Caco-2 (cell line): ENCODE data around the gene MEX3A. TPM values are rescaled to one million over a fixed set of nuclear protein-coding genes. Genes with fewer than 3 reads are reported as not detected.

Experiments
- BruUV-seq: library from RNA; stranded (reverse); fragments of 400-500 nt; replicated peaks from 2 replicates; lab custom pipeline; 2021; lab: Mats Ljungman, UMichigan
- CTCF ChIA-PET: fragments of 300-600 bp; sonication (Branson Sonifier 250); formaldehyde crosslinking; loops from one replicate; lab custom pipeline; 2022; ENCODE audit warnings: antibody characterized with exemption; lab: Charles Lee
- POLR2A ChIA-PET: fragments of 300-600 bp; sonication (Branson Sonifier 250); formaldehyde crosslinking; loops from one replicate; lab custom pipeline; 2022; ENCODE audit warnings: antibody characterized with exemption; lab: Charles Lee
- DNase-seq, 2 experiments: peaks; one replicate each; pipeline versions ENCODE4 v3.0.0 to v3.0.0-alpha.2; 2020 to 2022
- H3K27me3 ChIP-seq: replicated peaks from 2 replicates; pipeline ENCODE4 v1.6.0; 2011; ENCODE audit warnings: low read length; ENCODE audit not compliant: control insufficient read depth, insufficient read depth
- H3K36me3 ChIP-seq: 2 replicates; pipeline ENCODE4 v1.5.1; 2011; ENCODE audit warnings: low read length; ENCODE audit not compliant: control insufficient read depth, insufficient read depth
- H3K4me1 ChIP-seq: fragments of 250-450 bp; sonication (Bioruptor Pico); 2 replicates; pipeline ENCODE4 v1.5.1; 2020; ENCODE audit warnings: mild to moderate bottlenecking
- H3K4me3 ChIP-seq: 2 replicates; pipeline ENCODE4 v1.5.1; 2011; ENCODE audit warnings: low read depth, mild to moderate bottlenecking, control low read depth, low read length
- H3K9me3 ChIP-seq: fragments of 250-450 bp; sonication (Bioruptor Pico); 2 replicates; pipeline ENCODE4 v1.5.1; 2020; ENCODE audit warnings: mild to moderate bottlenecking, moderate library complexity
- H3K27ac Mint-ChIP-seq: one replicate; pipeline ENCODE4 v1.8.0; 2022; ENCODE audit warnings: mixed read lengths; ENCODE audit not compliant: unreplicated experiment
- H3K27me3 Mint-ChIP-seq: one replicate; pipeline ENCODE4 v1.8.0; 2022; ENCODE audit warnings: mixed read lengths; ENCODE audit not compliant: insufficient read depth, unreplicated experiment
- H3K36me3 Mint-ChIP-seq: one replicate; pipeline ENCODE4 v1.8.0; 2022; ENCODE audit warnings: mild to moderate bottlenecking, mixed read lengths; ENCODE audit not compliant: insufficient read depth, unreplicated experiment
- H3K4me1 Mint-ChIP-seq: one replicate; pipeline ENCODE4 v1.8.0; 2022; ENCODE audit warnings: low read depth, mixed read lengths; ENCODE audit not compliant: unreplicated experiment
- H3K4me3 Mint-ChIP-seq: one replicate; pipeline ENCODE4 v1.8.0; 2022; ENCODE audit warnings: mild to moderate bottlenecking, moderate library complexity, mixed read lengths; ENCODE audit not compliant: unreplicated experiment
- H3K9me3 Mint-ChIP-seq: one replicate; pipeline ENCODE4 v1.8.0; 2022; ENCODE audit warnings: mixed read lengths; ENCODE audit not compliant: unreplicated experiment
- intact Hi-C: fragments of 100-400 bp; cut with micrococcal nuclease; formaldehyde crosslinking; loops from one replicate; pipeline ENCODE4 v1.10.0; 2022; ENCODE audit not compliant: unreplicated experiment
- total RNA-seq: library from RNA; stranded (reverse); gene quantifications from 2 replicates; pipeline ENCODE4 v1.2.3, GENCODE V29; 2022
- TF ChIP-seq, protein P1 (sequence below), 2 experiments: fragments of 200-600 bp in 1 of 2; IDR thresholded peaks; 1 replicate in 1 of 2; 2 replicates in 1 of 2; pipeline versions ENCODE4 v1.5.1 to v1.8.0; 2011 to 2022; ENCODE audit warnings: antibody characterized with exemption in 1 of 2, control low read depth in 1 of 2, inconsistent platforms in 1 of 2, low read depth in 1 of 2, low read length in 1 of 2, mild to moderate bottlenecking in 1 of 2, moderate library complexity in 1 of 2; ENCODE audit not compliant: insufficient read depth in 1 of 2, severe bottlenecking in 1 of 2, unreplicated experiment in 1 of 2

MEX3A gene
- total RNA-seq, 1 experiment from 2014 or later = 8.9 TPM

DNA sequence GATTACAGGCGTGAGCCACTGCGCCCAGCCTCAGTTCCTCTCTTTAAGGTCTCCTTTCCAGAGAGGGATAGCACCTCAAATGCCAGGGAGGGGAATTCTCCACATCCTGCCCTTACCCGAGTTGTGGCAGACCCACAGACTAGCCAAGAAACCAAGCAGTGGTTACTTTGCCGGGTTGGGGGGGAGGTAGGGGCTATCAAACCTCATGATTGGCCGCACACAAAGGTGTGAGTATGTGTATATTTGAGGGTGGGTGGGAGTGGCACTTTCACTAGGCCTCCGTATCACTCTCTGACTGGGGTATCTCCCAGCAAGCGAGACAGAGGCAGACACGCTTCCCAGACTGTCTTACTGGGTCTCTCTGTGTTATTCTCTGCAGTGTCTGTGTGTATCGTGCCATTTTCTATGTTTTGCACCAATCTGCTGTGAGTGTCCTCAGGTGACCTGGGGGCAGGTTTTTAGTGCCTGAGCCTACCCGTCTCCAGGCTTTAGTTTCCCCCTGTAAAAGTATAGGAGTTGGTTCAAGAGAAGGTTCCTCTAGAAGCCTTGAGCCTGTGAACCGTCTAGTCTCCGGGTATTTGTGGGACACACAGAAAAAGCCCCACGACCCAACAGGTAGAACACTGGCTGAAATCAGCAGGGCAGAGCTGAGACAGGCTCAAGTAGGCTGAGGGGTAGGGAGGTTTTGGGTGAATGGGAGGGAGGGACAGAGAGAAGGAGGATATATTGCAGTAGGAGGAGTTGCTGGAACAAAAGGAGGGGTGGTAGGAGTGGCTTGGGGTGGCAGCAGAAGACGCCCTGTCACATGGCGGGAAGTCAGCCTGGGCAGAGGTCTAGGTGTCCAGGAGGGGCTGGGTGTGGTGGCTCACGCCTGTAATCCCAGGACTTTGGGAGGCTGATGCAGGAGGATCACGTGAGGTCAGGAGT, 42.6 kb upstream of the MEX3A start:
- intact Hi-C loops = no loop called here

DNA sequence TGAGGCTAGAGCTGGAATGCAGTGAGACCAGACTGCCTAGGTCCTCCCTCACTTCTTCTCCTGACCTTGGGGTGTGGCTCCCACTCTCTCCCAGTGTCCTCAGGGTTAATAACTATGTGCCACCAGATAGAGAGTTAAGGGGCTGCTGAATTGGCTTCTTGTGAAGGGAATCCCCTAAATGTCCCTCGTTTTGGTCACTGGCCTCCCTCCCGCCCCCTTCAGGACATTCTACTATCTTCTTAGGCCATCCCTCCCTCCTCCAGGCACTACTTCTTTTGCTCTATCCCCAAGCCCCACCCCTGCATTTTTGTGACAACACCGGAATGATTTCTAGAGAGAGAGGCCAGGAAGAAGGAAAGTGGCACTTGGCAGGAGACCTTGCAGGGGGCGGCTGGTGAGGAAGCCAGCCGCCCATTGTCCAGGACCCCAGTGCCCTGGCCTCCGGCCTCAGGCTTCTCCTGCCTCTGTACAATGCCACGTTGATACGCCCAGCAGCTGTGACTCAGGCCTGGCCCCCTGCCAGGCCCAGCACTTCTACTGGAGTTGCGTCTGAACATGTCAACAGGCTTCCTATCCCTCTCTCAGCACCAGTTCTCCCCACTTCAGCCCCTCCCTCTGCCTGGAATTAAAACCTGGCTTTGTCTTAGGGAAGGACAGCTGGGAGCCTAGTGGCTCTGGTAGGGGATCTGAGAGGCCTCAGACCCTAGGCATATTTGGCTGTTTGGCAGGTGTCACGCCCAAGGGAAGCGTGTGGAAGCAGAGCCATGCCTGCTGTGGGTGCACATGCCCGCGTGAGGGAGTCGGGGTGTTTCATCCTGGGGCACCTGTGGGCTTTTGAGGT, 41.3 kb upstream of the MEX3A start:
- no peaks in the 10 kb centered on the region for H3K27me3 ChIP-seq
- H3K36me3 Mint-ChIP-seq = peaks cover 47% of the 10 kb centered on the region
- no peaks in the 10 kb centered on the region for H3K9me3 Mint-ChIP-seq
- peak; percentile 73 to 75 for DNase-seq
- BruUV-seq = no TSS peak
- H3K9me3 ChIP-seq = no peaks in the 10 kb centered on the region
- no peak overlapping the region for H3K4me3 ChIP-seq
- peaks cover 82% of the 10 kb centered on the region for H3K4me1 ChIP-seq
- H3K27ac Mint-ChIP-seq = peak overlapping the region; percentile 92
- no peaks in the 10 kb centered on the region for H3K27me3 Mint-ChIP-seq
- H3K36me3 ChIP-seq = peaks cover 4% of the 10 kb centered on the region
- H3K4me3 Mint-ChIP-seq = peak overlapping the region; percentile 31
- CTCF ChIA-PET = interaction anchor here (0.6 to 1.9 kb wide), 5 partner anchors 9 to 186 kb away, joined by 3 to 31 read pairs (median 4); partner anchors contain the start of genes LMNA and PMF1
- POLR2A ChIA-PET = interaction anchor here (0.5 kb wide), 1 partner anchor 110 kb away, joined by 4 read pairs; no protein-coding TSS in a partner anchor
- peaks cover 47% of the 10 kb centered on the region for H3K4me1 Mint-ChIP-seq
- TF ChIP-seq, protein P1, sequence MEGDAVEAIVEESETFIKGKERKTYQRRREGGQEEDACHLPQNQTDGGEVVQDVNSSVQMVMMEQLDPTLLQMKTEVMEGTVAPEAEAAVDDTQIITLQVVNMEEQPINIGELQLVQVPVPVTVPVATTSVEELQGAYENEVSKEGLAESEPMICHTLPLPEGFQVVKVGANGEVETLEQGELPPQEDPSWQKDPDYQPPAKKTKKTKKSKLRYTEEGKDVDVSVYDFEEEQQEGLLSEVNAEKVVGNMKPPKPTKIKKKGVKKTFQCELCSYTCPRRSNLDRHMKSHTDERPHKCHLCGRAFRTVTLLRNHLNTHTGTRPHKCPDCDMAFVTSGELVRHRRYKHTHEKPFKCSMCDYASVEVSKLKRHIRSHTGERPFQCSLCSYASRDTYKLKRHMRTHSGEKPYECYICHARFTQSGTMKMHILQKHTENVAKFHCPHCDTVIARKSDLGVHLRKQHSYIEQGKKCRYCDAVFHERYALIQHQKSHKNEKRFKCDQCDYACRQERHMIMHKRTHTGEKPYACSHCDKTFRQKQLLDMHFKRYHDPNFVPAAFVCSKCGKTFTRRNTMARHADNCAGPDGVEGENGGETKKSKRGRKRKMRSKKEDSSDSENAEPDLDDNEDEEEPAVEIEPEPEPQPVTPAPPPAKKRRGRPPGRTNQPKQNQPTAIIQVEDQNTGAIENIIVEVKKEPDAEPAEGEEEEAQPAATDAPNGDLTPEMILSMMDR (IDR thresholded peaks at IDR 0.05; ENCODE audit: insufficient read depth in 1 of 2, low read depth in 1 of 2, low read length in 1 of 2, severe bottlenecking in 1 of 2, unreplicated experiment in 1 of 2) = peak in 1 of 2 experiments; percentile 17
- intact Hi-C loops = loop anchor here (1.0 kb wide), 1 partner anchor 9 kb away; the partner anchor contains the start of gene LMNA

More for the DNA sequence above, 42.6 kb upstream of the MEX3A start:
- BruUV-seq = no TSS peak
- ChIA-PET CTCF (no interaction called here), POLR2A (no interaction called here)
- Mint-ChIP-seq H3K27ac (peak overlapping the region; percentile 92), H3K4me3 (no peak overlapping the region), H3K27me3 (no peaks in the 10 kb centered on the region), H3K9me3 (no peaks in the 10 kb centered on the region), H3K36me3 (peaks cover 47% of the 10 kb centered on the region), H3K4me1 (peaks cover 57% of the 10 kb centered on the region)
- H3K4me3 ChIP-seq = no peak overlapping the region
- TF ChIP-seq, protein P1 (IDR thresholded peaks at IDR 0.05; ENCODE audit: insufficient read depth in 1 of 2, low read depth in 1 of 2, low read length in 1 of 2, severe bottlenecking in 1 of 2, unreplicated experiment in 1 of 2) = no peak
- DNase-seq = no peak
- peaks cover 3% of the 10 kb centered on the region for H3K36me3 ChIP-seq
- H3K9me3 ChIP-seq = no peaks in the 10 kb centered on the region
- no peaks in the 10 kb centered on the region for H3K27me3 ChIP-seq
- peaks cover 82% of the 10 kb centered on the region for H3K4me1 ChIP-seq
